Stimulated activated CD4-positive, alpha-beta T cell treated with anti-CD3 and anti-CD28 coated beads, Interleukin-15, amount 100 ng/mL, for 24 hours (primary cell): ENCODE measurements around the gene EGLN2.
"Not testable (repeated sequence)": the region's sequence is repeated elsewhere in the genome, so short reads cannot be mapped to it uniquely, and the experiment has no call there.

Experiments
- DNase-seq: peaks from one replicate; pipeline ENCODE4 v3.0.0-alpha.2; 2020

The EGLN2 gene

GRCh38 chr19:40819479-40820234 lies 20.7 kb downstream of the EGLN2 start:
- peak; percentile 73 for DNase-seq

- DNase-seq = no peak
Observed at GRCh38 chr19:40822161-40822560, 23.2 kb downstream of the EGLN2 start.

GRCh38 chr19:40822704-40823553 lies 23.9 kb downstream of the EGLN2 start:
- not testable (repeated sequence) for DNase-seq

GRCh38 chr19:40824916-40825315 lies 25.9 kb downstream of the EGLN2 start:
- DNase-seq = not testable (repeated sequence)

- not testable (repeated sequence) for DNase-seq
Observed at GRCh38 chr19:40825460-40826095, 26.6 kb downstream of the EGLN2 start.

- not testable (repeated sequence) for DNase-seq
Observed at GRCh38 chr19:40826312-40826698, 27.3 kb downstream of the EGLN2 start.

- DNase-seq = not testable (repeated sequence)
Observed at GRCh38 chr19:40826699-40827385, 27.9 kb downstream of the EGLN2 start.

GRCh38 chr19:40827386-40828247 lies 28.6 kb downstream of the EGLN2 start:
- no peak for DNase-seq

- DNase-seq = no peak
Observed at GRCh38 chr19:40829205-40829604, 30.2 kb downstream of the EGLN2 start.

- DNase-seq = not testable (repeated sequence)
Observed at GRCh38 chr19:40830741-40831140, 31.8 kb downstream of the EGLN2 start.

- DNase-seq = no peak
Observed at GRCh38 chr19:40831502-40832430, 32.8 kb downstream of the EGLN2 start.

GRCh38 chr19:40832431-40832790 lies 33.4 kb downstream of the EGLN2 start:
- DNase-seq = not testable (repeated sequence)

- not testable (repeated sequence) for DNase-seq
Observed at GRCh38 chr19:40833728-40834533, 34.9 kb downstream of the EGLN2 start.

GRCh38 chr19:40836754-40837429 lies 37.9 kb downstream of the EGLN2 start:
- no peak for DNase-seq

GRCh38 chr19:40838477-40838876 lies 39.5 kb downstream of the EGLN2 start:
- not testable (repeated sequence) for DNase-seq

- not testable (repeated sequence) for DNase-seq
Observed at GRCh38 chr19:40842012-40842411, 43.0 kb downstream of the EGLN2 start.

GRCh38 chr19:40842997-40843652 lies 44.1 kb downstream of the EGLN2 start:
- DNase-seq = not testable (repeated sequence)

- peak; percentile 84 for DNase-seq
Observed at GRCh38 chr19:40843653-40844052, 44.7 kb downstream of the EGLN2 start.

- not testable (repeated sequence) for DNase-seq
Observed at GRCh38 chr19:40846722-40847121, 47.7 kb downstream of the EGLN2 start.
